Endometrial microvascular endothelial cells (primary cell): ENCODE data around the gene HSF5. TPM values are rescaled to one million over a fixed set of nuclear protein-coding genes. Genes with fewer than 3 reads are reported as not detected.

Experiments used
- in situ Hi-C: cut with HindIII; loops from 2 replicates; pipeline ENCODE4 v1.10.0; 2017; ENCODE audit warnings: low sequenced_read_pairs, low pct_unique_long_range_greater_than_20kb; ENCODE audit errors: inconsistent ontology term
- total RNA-seq: library from RNA; depleted of rRNA; stranded (reverse); fragments of >200 nt; gene quantifications from one replicate; pipeline ENCODE4 v1.2.3, GENCODE V29; 2015; ENCODE audit errors: inconsistent ontology term

The HSF5 gene, protein sequence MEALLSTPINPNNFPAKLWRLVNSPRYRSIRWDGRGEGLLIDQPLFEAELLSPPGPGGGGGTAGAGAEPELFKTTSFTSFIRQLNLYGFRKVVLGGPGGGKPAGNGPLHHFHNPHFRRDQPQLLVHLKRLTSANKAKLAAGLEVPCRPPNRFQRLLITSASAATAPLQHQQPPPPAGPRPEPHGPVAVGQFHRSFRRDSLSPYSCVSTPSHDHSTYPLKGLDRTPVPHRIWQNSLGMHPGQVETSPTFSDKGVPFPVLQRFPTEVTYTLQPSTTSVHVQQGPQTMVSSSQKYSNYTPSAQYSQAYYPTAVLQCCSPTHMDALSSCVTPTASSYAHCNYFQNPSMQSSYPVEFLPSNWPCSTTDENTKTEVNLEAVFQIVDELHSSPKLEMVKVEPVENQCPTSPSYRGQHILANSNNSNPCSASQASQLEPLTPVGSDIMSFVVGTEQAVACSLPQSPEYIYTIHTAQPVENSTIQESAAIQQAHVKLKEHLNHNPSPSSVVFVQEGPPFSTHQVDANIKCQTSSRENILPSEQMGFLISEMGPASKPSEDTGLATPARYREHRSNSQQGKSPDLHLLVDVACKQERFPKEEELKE
- total RNA-seq: not detected

DNA sequence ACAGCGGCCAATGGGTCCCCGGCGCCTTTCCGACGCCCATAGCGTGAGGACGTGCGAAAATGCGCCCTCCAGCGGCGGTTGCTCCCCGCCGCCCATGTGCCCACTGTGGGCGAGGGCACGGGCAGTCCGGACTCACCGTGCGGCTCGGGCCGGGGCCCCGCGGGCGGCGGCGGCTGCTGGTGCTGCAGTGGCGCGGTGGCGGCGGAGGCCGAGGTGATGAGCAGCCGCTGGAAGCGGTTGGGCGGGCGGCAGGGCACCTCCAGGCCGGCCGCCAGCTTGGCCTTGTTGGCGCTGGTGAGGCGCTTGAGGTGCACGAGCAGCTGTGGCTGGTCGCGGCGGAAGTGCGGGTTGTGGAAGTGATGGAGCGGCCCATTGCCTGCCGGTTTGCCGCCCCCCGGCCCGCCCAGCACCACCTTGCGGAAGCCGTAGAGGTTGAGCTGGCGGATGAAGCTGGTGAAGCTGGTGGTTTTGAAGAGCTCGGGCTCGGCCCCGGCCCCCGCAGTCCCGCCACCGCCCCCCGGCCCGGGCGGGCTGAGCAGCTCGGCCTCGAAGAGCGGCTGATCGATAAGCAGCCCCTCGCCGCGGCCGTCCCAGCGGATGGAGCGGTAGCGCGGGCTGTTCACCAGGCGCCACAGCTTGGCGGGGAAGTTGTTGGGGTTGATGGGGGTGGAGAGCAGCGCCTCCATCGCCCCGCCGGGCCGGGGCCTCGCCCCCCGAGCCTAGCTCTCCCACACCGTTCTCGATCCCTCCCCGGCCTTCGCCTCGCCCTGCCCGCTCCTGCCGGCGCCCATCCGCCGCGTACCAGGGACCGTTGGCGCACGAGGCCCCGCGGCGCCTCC lies at the start of gene HSF5:
TSS of gene HSF5 (minus strand) at position 820 of the 839 bp plus-strand sequence. CDS start at position 686, 134 bp downstream.
- in situ Hi-C loops: no loop called here

DNA sequence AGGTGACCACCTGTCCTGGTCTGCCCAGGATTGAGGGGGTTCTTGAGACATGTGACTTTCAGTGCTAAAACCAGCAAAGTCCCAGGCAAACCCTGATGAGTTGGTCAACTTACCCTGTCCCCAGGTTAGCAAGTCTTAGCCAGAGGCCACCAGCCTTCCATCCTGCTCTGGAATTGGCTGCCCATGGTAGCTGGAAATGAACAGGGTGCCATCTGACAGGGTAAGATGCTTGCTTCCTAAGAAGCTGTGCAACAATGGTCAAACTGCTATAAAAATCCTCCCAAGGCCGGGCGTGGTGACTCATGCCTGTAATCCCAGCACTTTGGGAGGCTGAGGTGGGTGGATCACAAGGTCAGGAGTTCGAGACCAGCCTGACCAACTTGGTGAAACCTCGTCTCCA lies 49.1 kb upstream of the HSF5 start:
- in situ Hi-C loops: no loop called here

DNA sequence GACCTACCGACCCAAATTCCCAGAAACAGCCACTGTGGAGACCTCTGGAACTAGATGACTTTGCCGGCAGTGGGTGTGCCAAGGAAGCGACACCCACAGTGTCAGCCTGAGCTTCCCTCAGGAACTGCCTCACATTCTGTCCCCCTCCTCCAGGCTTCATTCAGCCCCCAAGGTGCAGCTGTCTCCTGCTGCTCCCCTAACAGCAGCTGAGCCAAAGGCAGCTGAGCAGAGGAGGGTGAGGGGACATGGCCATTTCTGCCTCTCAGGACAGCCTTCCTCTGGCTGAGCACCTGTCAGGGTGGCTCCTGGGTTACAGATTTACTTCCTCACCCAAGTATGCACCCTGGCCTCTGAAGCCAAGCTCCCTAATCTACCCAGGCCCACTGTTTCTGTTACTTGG lies 48.3 kb upstream of the HSF5 start:
- in situ Hi-C loops: no loop called here

DNA sequence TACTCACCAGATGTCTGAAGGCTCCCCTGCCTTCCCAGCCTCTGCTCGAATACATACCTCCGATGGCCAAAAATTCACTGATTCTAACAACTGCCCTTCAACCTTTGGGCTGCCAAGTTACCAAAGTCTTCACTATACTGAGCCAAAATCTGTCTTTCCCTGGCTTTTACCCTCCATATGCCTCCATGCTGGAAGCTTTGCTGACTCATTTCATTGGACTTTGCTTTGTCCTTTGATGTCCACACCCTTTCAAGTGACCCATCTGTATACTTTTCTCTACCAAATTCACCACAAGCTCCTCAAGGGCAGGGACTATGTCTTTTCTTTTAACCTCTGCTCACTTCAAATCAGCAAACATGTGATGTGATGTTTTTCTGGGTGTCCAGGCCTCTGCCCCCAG lies 47.2 kb upstream of the HSF5 start:
- in situ Hi-C loops: no loop called here

DNA sequence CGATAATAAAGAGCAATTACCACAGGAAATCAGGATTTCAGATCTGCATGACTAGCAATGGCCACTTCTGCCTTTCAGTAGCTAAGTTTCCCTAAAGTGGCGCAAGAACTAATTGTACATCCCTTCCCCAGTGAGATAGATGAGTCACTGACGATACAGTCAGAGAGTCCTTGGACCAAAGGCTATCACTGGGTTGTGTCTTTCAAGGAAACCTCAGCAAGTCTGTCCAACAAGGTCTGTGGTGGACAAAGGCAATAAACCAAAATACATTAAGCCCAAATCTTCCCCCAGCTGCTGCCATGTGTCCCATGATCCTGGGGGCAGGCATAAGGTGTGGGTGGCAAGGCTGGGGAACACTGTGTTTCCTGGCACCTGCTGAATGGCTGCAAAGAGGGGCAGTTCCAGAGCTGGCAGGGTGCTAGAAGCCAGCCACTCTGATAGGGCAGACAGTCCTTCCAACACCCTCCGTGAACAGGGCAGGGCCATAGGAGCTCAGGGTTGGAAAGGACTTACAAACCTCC lies 46.8 kb upstream of the HSF5 start:
- in situ Hi-C loops: no loop called here

DNA sequence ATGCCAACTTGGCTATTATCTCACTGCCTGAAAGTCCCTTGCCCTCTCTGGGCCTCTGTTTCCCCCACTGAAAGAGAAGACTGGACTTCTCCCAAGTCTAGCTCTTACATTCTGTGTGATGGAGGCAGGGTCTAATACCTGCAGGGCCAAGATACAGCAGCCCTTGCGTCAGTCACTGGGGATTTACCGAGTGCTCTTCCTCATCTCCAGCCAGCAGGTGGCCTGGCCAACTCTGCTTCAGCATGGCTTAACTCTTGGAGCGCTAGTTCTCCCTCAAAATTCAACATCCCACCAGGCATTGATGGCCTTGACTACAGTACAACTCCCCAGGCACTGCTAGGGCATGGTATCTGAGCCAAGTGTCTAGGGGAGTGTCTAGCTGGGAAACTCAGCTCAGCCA lies 46.1 kb upstream of the HSF5 start:
- in situ Hi-C loops: no loop called here

DNA sequence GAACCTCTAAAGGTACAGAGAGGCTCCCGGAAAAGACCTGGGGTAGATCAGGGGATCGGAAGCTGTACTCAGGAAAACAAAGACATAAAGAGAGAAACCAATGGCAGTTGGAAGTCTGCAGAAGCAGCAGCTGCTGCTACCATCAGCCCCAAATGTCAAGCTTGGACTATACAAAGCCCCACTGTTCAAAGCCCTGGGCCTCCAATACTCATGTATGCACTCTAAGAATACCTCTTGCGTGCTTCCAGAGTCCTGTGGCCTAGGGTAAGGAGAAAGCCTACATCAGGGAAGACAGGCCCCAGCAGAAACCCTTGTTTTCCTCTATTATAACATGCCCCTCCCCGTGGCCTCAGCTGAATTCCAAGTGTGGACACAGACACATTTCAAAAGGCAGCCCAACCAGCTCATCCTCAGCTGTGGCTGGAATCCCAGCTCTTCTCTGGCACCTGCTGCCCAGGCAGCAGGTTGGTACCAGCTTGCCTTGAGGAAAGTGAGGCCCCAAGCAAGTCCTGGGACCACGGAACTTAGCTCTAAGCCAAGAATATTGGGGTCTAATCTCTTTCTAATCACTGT lies 45.5 kb upstream of the HSF5 start:
- in situ Hi-C loops: no loop called here

DNA sequence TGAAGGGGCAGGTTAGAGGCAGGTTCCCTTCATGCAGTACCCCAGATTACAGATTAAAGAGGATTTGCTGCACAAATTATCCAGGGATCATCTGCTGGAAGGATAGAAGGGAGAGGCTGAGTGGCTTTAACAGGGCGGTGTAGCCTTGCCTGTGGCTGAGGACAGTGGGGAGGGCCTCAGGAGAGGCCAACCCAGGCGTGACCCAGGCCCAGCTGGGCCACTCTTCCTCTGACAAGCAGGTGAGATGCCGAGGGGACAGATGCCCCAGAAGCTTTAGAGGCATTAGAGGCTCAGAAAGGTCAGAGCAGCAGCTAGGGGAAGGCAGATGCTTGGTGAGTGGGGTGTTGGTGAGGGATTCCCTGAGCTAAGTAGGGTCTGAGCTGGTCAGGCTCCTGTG lies 44.3 kb upstream of the HSF5 start:
- in situ Hi-C loops: no loop called here

DNA sequence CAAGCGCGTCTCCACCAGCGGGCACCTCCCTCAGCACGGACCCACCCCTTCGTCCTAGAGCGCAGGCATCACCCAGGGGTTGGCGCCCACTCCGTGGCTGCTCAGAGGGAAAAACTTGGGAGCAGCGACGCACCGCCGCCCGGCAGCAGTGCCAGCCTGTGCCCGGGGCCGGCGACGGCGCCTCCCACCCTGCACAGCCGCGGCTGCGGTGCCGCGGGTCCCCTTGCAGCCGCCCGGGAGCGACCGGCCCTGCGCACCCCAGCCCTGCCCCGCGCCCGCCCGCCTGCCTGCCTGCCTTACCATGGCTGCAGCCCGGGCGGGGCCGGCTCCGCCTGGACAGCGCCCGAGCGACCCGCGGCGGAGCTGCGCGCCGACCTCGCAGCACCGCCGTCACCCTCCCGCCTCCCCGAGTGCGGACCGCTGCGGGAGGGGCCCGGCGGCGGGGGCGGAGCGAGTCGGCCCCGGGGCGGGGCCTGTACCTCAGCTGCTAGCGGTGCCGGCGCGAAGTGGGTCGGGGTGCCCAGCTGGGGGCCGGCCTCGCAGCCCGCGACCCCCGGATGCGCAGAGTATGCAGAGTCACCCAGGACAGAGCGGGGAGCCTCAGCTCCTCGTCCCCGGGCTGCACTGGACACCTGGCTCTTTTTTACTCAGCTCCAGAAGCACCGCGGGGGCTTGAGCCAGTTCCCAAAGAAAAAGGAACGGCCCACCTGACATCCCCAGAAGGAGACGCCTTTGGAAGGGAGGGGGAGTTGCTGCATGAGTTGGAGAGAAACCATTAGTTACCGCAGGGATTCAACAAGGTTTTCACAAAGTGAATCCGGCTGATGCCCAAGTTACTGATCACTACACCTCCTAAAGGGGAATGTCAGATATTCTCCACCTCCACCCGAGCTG lies 43.7 kb upstream of the HSF5 start:
- in situ Hi-C loops: no loop called here

DNA sequence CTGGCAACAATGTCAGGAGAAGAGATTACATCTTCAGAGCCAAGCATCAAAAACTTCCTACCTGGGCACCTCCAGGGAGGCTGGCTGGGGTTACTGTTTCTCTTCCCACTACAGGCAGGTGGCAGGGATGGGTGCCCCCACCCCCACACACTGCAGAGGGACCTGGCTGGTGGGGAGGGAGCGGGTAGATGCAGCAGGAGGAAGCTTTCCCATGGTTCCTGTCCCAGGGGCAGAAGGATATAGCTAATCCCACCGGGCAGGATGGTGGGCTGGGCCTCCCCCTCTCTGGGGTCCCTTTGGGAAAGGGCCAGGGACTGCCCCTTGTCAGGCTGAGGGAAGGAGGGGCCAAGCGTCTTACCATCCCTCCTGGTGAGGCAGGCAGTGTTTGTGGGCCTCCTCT lies 42.9 kb upstream of the HSF5 start:
- in situ Hi-C loops: no loop called here

DNA sequence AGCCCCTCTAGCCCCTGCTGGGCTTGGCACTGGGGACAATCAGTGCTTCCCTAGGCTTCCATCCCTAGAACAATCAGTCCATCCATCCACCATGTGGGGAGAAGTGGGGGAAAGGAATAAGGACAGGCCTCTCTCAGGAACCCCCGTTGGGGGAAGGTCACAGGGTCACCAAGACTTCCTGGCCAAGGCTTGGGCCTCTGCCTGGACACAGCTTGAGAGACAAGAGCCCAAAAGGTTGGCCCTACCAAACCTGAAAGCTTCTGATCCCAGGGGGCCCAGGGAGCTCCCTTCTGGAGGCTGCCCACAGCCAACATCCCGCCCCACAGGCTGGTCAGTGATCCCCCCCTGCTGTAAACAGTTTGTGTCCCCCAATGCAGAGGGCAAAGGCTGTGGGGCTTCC lies 42.4 kb upstream of the HSF5 start:
- in situ Hi-C loops: no loop called here

DNA sequence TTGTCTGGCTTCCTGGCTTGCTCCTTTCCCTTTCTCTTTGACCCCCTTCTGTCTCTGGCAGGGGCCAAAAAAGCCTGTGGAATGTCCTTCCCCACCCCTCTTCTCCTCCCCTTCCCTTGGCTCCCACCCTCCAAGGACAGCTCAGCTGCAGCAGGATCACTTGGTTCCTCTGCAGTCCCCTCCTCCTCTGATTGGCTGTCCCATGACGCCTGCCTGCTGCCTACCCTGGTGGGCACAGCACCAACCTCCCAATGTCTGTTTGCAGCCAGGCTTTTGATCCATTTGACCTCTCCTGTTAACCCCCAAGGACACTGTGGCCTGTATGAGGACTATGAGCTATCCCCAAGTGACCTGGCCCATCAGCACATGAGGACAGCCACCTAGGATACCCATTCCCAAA lies 41.1 kb upstream of the HSF5 start:
- in situ Hi-C loops: no loop called here

DNA sequence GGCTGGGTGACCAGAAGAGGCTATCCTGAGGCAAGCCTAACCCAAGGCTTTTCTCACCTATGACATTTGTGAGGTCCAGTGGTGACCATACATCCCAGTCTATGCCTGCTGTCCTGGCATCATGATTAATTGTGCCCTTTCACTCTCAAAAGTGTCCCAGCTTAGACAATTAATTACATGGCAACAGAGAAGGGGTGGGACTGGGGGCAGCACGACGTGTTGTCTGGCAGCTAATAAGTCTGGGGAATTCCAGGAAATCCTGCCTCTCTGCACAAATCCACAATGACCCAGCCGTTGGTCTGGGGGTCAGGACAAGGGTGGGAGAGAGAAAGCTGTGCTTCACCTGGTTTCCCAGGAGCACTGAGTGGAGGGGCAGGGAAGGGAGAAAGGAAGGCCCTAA lies 40.2 kb upstream of the HSF5 start:
- in situ Hi-C loops: no loop called here

DNA sequence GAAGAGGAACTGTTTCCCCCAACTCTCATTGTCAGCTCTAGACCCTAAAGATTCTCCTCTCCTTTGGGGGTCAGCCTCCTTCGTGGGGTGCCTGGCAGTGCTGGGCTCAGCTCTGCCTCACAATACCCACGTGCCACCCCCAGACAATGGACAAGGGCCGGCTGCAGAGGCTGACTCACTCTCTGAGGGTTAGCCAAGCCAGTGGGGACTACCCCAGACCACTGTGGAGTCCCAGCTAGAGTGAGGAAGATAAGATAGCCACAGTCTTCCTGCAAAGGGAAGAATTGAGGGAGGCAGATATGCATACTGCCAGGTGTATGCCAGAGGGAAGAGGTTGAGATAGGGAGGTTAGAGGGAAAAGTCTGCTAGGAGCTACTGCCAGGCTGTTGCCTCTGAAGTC lies 39.7 kb upstream of the HSF5 start:
- in situ Hi-C loops: no loop called here

DNA sequence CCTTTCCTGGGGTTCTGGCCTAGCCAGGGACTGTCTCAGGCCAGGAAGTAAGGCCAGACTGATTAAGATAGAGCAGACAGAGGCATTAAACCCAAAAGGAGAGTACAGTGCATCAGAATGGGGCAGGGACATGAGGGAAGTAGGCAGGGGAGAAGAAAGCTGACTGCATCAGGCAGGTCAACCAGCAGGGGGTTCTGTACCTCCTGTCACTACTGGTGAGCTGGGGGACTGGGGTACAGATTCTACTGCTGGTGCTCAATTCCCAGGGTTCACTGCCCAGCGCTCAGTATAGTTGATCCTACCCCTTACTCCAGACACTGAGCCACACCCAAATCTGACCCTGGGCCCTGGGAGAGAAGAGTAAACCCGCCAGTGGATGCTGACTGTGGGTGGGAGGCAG lies 39.1 kb upstream of the HSF5 start:
- in situ Hi-C loops: no loop called here

DNA sequence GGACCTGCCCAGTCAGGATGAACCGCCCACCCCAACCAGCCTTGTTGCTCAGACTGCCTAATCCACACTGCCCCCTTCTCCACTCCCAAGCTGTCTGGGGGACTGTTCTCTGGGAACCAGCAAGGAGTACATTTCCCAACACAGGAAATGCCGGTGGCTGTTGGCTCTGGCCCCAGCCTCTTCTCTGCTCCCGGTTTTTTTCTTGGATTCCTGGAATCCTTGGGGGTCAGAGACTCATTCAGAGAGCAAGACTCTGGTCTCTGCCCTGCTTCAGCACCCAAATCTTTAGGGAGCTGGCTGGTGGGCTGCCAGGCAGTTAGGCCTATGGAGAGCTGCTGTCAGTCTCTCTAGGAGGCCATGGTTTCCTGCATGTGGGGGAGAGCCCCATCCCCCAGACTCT lies 37.0 kb upstream of the HSF5 start:
- in situ Hi-C loops: no loop called here

DNA sequence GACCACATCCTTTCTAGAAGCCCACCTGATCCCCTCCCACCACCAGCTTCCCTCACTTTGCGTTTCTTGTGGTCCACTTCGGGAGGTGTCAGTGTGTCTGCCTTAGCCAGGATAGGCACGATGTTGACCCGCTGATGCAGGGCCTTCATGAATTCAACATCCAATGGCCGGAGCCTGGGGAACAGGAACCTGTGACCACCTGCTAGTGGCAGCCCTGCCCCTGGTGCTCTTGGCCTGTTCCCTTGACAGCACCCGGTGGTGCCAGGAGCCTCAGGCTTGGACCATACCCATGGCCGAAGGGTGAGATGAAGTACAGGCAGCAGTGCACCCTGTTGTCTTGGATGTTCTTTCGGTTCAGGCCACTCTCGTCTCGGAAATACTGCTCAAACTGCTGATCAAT lies 33.5 kb upstream of the HSF5 start:
- in situ Hi-C loops: no loop called here

DNA sequence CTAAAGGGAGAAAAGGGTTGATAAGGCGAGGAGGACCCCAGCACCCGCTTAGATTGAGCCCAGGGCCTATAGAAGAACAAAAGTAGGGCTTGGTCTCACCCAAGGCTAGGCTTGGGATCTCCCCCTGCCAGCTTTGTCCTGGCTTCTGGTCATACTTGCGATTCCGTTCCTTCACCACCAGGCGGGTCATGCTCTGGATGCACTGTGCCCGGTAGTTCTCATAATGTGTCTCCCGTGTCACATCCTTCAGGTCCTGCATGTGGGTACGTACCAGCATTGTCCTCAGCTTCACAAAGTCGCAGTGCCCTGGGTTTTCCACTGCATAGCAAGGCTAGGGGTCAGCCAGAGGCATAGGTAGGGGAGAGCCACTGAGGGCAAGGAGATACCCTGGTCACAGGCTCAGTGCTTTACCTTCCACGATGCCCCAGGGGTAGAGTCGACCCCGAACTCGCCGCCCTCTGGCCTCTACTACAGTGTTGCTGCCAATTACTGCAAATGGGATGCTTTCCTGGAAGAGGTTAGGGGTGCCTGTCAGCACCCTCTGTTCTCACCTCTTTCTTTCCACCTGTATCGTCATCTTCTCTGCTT lies 32.7 kb upstream of the HSF5 start:
- in situ Hi-C loops: no loop called here
